ENCODE measurements around the gene ATP1A4.
A peak's percentile ranks its signal among the peaks of the same experiment; 100 is the strongest.
"Not testable (repeated sequence)": the region's sequence is repeated elsewhere in the genome, so short reads cannot be mapped to it uniquely, and the experiment has no call there.

The ATP1A4 gene

GRCh38 chr1:160121388-160121787 lies 30.0 kb upstream of the ATP1A4 start:
- no peak overlapping the region for H3K4me3 ChIP-seq (ENCODE audit: low read depth, low read length)
- DNase-seq (ENCODE audit: low read depth, low spot score) = no peak
- in situ Hi-C loops (cut with HindIII; ENCODE audit: low sequenced_read_pairs) = no loop called here
- no peak for TF ChIP-seq CTCF (IDR thresholded peaks at IDR 0.05; ENCODE audit: low read depth, low read length)

- in situ Hi-C loops (cut with HindIII; ENCODE audit: low sequenced_read_pairs) = no loop called here
- no peak for DNase-seq (ENCODE audit: low read depth, low spot score)
- H3K4me3 ChIP-seq (ENCODE audit: low read depth, low read length) = no peak overlapping the region
- TF ChIP-seq CTCF (IDR thresholded peaks at IDR 0.05; ENCODE audit: low read depth, low read length) = no peak
Observed at GRCh38 chr1:160122978-160123495, 28.4 kb upstream of the ATP1A4 start.

- TF ChIP-seq CTCF (IDR thresholded peaks at IDR 0.05; ENCODE audit: low read depth, low read length) = no peak
- DNase-seq (ENCODE audit: low read depth, low spot score) = no peak
- H3K4me3 ChIP-seq (ENCODE audit: low read depth, low read length) = no peak overlapping the region
- in situ Hi-C loops (cut with HindIII; ENCODE audit: low sequenced_read_pairs) = no loop called here
Observed at GRCh38 chr1:160123726-160124125, 27.7 kb upstream of the ATP1A4 start.

- TF ChIP-seq CTCF (IDR thresholded peaks at IDR 0.05; ENCODE audit: low read depth, low read length) = peak; percentile 35
- DNase-seq (ENCODE audit: low read depth, low spot score) = peak; percentile 76
- no peak overlapping the region for H3K4me3 ChIP-seq (ENCODE audit: low read depth, low read length)
- in situ Hi-C loops (cut with HindIII; ENCODE audit: low sequenced_read_pairs) = no loop called here
Observed at GRCh38 chr1:160124705-160125478, 26.5 kb upstream of the ATP1A4 start.

GRCh38 chr1:160125746-160126145 lies 25.7 kb upstream of the ATP1A4 start:
- no peak overlapping the region for H3K4me3 ChIP-seq (ENCODE audit: low read depth, low read length)
- peak; percentile 35 for DNase-seq (ENCODE audit: low read depth, low spot score)
- no peak for TF ChIP-seq CTCF (IDR thresholded peaks at IDR 0.05; ENCODE audit: low read depth, low read length)
- in situ Hi-C loops (cut with HindIII; ENCODE audit: low sequenced_read_pairs) = no loop called here

GRCh38 chr1:160126342-160126741 lies 25.1 kb upstream of the ATP1A4 start:
- DNase-seq (ENCODE audit: low read depth, low spot score); H3K4me3 ChIP-seq (ENCODE audit: low read depth, low read length); in situ Hi-C loops (cut with HindIII; ENCODE audit: low sequenced_read_pairs): not testable (repeated sequence)

- in situ Hi-C loops (cut with HindIII; ENCODE audit: low sequenced_read_pairs) = no loop called here
- no peak for TF ChIP-seq CTCF (IDR thresholded peaks at IDR 0.05; ENCODE audit: low read depth, low read length)
Observed at GRCh38 chr1:160127381-160127780, 24.0 kb upstream of the ATP1A4 start.

More at GRCh38 chr1:160127381-160127780, 24.0 kb upstream of the ATP1A4 start:
- H3K4me3 ChIP-seq (ENCODE audit: low read depth, low read length) = no peak overlapping the region
- DNase-seq (ENCODE audit: low read depth, low spot score) = no peak
